GM12873 (cell line): ENCODE results near the gene ADAMTS2.

Experiments used
- TF ChIP-seq, protein P1 (sequence below): IDR thresholded peaks from 2 replicates; pipeline ENCODE4 v1.5.1; 2012; ENCODE audit warnings: low read depth, mild to moderate bottlenecking, moderate library complexity, low read length, control low read depth; ENCODE audit not compliant: insufficient read depth; ENCODE audit errors: missing control alignments

ADAMTS2 gene

GRCh38 chr5:179304871-179305270 lies 40.4 kb downstream of the ADAMTS2 start:
- TF ChIP-seq, protein P1, sequence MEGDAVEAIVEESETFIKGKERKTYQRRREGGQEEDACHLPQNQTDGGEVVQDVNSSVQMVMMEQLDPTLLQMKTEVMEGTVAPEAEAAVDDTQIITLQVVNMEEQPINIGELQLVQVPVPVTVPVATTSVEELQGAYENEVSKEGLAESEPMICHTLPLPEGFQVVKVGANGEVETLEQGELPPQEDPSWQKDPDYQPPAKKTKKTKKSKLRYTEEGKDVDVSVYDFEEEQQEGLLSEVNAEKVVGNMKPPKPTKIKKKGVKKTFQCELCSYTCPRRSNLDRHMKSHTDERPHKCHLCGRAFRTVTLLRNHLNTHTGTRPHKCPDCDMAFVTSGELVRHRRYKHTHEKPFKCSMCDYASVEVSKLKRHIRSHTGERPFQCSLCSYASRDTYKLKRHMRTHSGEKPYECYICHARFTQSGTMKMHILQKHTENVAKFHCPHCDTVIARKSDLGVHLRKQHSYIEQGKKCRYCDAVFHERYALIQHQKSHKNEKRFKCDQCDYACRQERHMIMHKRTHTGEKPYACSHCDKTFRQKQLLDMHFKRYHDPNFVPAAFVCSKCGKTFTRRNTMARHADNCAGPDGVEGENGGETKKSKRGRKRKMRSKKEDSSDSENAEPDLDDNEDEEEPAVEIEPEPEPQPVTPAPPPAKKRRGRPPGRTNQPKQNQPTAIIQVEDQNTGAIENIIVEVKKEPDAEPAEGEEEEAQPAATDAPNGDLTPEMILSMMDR = no peak

- TF ChIP-seq, protein P1 = no peak
Observed at GRCh38 chr5:179304466-179304865, 40.8 kb downstream of the ADAMTS2 start.

- TF ChIP-seq, protein P1 = no peak
Observed at GRCh38 chr5:179303451-179304200, 41.6 kb downstream of the ADAMTS2 start.

GRCh38 chr5:179302499-179303185 lies 42.6 kb downstream of the ADAMTS2 start:
- TF ChIP-seq, protein P1 = no peak

GRCh38 chr5:179301796-179302195 lies 43.5 kb downstream of the ADAMTS2 start:
- TF ChIP-seq, protein P1 = no peak

DNA sequence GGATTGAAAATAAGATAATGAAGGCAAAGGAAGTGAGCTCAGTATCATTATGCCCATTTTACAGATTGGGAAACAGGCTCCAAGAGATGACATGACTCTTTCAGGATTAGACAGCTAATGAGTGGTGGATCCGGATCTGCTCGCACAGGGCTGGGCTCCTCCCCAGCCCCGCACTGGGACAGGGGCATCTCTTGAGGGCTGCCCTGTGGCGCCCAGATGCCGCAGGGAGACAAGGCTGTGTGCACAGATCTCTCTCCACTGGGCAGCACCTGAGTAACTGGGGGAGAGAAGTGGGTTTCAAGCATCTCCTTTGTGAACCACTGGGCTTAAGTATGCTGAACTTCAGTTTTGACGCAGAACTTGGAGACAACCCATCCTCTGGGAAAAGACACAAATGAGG lies 43.9 kb downstream of the ADAMTS2 start:
- TF ChIP-seq, protein P1 = no peak

- TF ChIP-seq, protein P1 = no peak
Observed at GRCh38 chr5:179300581-179301180, 44.6 kb downstream of the ADAMTS2 start.
